Mesodermal cell (in vitro differentiated cells): ENCODE measurements around the gene ORAI1.
"Not testable (repeated sequence)": the region's sequence is repeated elsewhere in the genome, so short reads cannot be mapped to it uniquely, and the experiment has no call there.

Experiments used
- H3K27ac ChIP-seq: 2 replicates; pipeline ENCODE4 v1.7.0; 2013; ENCODE audit warnings: mild to moderate bottlenecking, low read depth, low read length, moderate library complexity; ENCODE audit not compliant: severe bottlenecking
- H3K36me3 ChIP-seq: 2 replicates; pipeline ENCODE4 v1.7.1; 2013; ENCODE audit warnings: mild to moderate bottlenecking, low read length, moderate library complexity; ENCODE audit not compliant: control insufficient read depth, insufficient read depth
- H3K4me1 ChIP-seq: one replicate; pipeline ENCODE4 v1.7.1; 2013; ENCODE audit warnings: mild to moderate bottlenecking, low read length; ENCODE audit not compliant: insufficient read depth, control insufficient read depth, poor library complexity, severe bottlenecking
- H3K4me3 ChIP-seq: 2 replicates; pipeline ENCODE4 v1.7.0; 2013; ENCODE audit warnings: low read length, control low read depth, mild to moderate bottlenecking; ENCODE audit not compliant: insufficient read depth, poor library complexity, severe bottlenecking; ENCODE audit errors: extremely low read depth
- H3K9me3 ChIP-seq: 2 replicates; pipeline ENCODE4 v1.7.1; 2013; ENCODE audit warnings: mild to moderate bottlenecking, low read length, moderate library complexity; ENCODE audit not compliant: control insufficient read depth
- WGBS, 2 experiments: methylation state at CpG; one replicate each; pipeline ENCODE4 v1.1.5; 2013; ENCODE audit warnings: missing lambda C conversion rate in 2 of 2; ENCODE audit not compliant: insufficient coverage in 2 of 2; 5-methylcytosine and 5-hydroxymethylcytosine counted together

The ORAI1 gene

GRCh38 chr12:121676190-121676589, 49.9 kb downstream of the ORAI1 start:
- 83% methylated on average over 3 to 4 of the region's 5 CpGs for WGBS, 2 experiments
- Histone ChIP-seq H3K4me3 (no peak overlapping the region), H3K36me3 (no peaks in the 10 kb centered on the region), H3K9me3 (no peaks in the 10 kb centered on the region), H3K4me1 (peaks cover 9% of the 10 kb centered on the region), H3K27ac (no peak overlapping the region)

- Histone ChIP-seq H3K4me1 (peaks cover 9% of the 10 kb centered on the region), H3K4me3 (no peak overlapping the region), H3K36me3 (no peaks in the 10 kb centered on the region), H3K27ac (no peak overlapping the region), H3K9me3 (no peaks in the 10 kb centered on the region)
- WGBS, 2 experiments, result no CpG with 5 or more reads among the region's 3 CpGs
Observed at GRCh38 chr12:121678305-121678704, 52.0 kb downstream of the ORAI1 start.

- H3K27ac ChIP-seq, result no peak overlapping the region
- WGBS, 2 experiments, result 68 to 74% methylated on average over 4 to 5 of the region's 9 CpGs
- peaks cover 9% of the 10 kb centered on the region for H3K4me1 ChIP-seq
- H3K4me3 ChIP-seq, result no peak overlapping the region
- H3K36me3 ChIP-seq, result no peaks in the 10 kb centered on the region
- no peaks in the 10 kb centered on the region for H3K9me3 ChIP-seq
Observed at GRCh38 chr12:121678716-121679300, 52.5 kb downstream of the ORAI1 start.

- not testable (repeated sequence) for H3K4me1 ChIP-seq, H3K9me3 ChIP-seq, H3K36me3 ChIP-seq, H3K4me3 ChIP-seq, H3K27ac ChIP-seq
- WGBS, 2 experiments, result 80 to 84% methylated on average over 9 to 12 of the region's 13 CpGs
Observed at GRCh38 chr12:121679661-121680197, 53.4 kb downstream of the ORAI1 start.

- H3K4me3 ChIP-seq, result no peak overlapping the region
- no peak overlapping the region for H3K27ac ChIP-seq
- 88 to 100% methylated on average over 2 to 3 of the region's 3 CpGs for WGBS, 2 experiments
- no peaks in the 10 kb centered on the region for H3K36me3 ChIP-seq
- no peaks in the 10 kb centered on the region for H3K9me3 ChIP-seq
- H3K4me1 ChIP-seq, result no peaks in the 10 kb centered on the region
Observed at GRCh38 chr12:121688966-121689365, 62.6 kb downstream of the ORAI1 start.

GRCh38 chr12:121689430-121689829, 63.1 kb downstream of the ORAI1 start:
- no peaks in the 10 kb centered on the region for H3K4me1 ChIP-seq
- H3K9me3 ChIP-seq, result no peaks in the 10 kb centered on the region
- no peak overlapping the region for H3K27ac ChIP-seq
- H3K4me3 ChIP-seq, result no peak overlapping the region
- H3K36me3 ChIP-seq, result no peaks in the 10 kb centered on the region
- WGBS, 2 experiments, result 100% methylated on average over 1 of the region's 2 CpGs
